Testis (tissue), 2 donors: Measurements from ENCODE around the gene PLCB1.

Experiments
- POLR2A ChIP-seq: fragments of 450-650 bp; IDR thresholded peaks from one replicate; pipeline ENCODE4 v1.6.1; 2017; ENCODE audit warnings: antibody characterized with exemption, mild to moderate bottlenecking, moderate library complexity
- TF ChIP-seq, protein P1 (sequence below), 3 experiments: fragments of 450-650 bp in 2 of 3; fragments of 200-600 bp in 1 of 3; sonication (generic) in 1 of 3; IDR thresholded peaks; one replicate each; pipeline ENCODE4 v1.5.1; 2016 to 2019; ENCODE audit warnings: antibody characterized with exemption in 3 of 3, mild to moderate bottlenecking in 2 of 3, moderate library complexity in 1 of 3

DNA sequence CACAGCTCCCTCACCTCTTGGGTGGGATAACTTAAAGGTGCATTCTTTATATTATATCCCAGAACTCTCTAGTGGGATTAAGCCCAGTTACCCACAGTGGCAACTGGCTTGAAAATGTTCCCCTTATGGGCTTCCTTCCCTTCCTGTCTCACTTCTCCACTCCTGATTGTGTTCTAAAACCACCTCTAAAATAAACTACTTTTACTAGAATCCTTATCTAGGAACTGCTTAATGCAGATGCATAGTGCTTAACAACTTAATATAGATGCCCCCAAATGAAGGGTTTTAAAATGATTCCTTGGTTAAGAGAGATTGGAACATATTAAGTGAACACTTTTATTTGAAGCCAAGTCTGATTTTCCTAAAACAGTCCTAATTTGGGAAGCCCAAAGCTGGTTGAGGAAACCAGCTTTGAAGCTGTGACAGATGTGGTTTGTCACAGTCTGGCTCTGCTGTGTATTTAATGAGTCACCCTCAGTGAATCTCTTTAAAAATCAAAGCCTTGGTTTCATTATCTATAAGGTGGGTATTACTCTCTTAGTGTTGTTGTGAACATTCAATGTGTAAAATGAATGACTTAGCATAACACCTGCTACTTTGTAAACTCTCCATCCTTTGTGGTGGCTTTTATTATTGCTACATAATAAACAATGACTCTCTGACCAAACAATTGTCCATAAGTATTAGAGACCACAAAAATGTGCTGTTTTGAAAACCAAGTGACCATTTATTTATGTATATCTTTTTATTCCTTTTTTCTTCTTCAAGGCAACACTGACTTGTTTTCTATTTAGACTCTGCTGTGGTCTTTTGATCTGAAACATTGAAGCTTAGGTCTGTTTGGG lies 24.4 kb downstream of the PLCB1 start:
- TF ChIP-seq, protein P1, sequence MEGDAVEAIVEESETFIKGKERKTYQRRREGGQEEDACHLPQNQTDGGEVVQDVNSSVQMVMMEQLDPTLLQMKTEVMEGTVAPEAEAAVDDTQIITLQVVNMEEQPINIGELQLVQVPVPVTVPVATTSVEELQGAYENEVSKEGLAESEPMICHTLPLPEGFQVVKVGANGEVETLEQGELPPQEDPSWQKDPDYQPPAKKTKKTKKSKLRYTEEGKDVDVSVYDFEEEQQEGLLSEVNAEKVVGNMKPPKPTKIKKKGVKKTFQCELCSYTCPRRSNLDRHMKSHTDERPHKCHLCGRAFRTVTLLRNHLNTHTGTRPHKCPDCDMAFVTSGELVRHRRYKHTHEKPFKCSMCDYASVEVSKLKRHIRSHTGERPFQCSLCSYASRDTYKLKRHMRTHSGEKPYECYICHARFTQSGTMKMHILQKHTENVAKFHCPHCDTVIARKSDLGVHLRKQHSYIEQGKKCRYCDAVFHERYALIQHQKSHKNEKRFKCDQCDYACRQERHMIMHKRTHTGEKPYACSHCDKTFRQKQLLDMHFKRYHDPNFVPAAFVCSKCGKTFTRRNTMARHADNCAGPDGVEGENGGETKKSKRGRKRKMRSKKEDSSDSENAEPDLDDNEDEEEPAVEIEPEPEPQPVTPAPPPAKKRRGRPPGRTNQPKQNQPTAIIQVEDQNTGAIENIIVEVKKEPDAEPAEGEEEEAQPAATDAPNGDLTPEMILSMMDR (IDR thresholded peaks at IDR 0.05): no peak
- no peak for TF ChIP-seq POLR2A
